ES-I3 (cell line): Measurements from ENCODE around the gene MICU1.
"Not testable (repeated sequence)": the region's sequence is repeated elsewhere in the genome, so short reads cannot be mapped to it uniquely, and the experiment has no call there.

Source experiments
- H3K36me3 ChIP-seq: 2 replicates; pipeline ENCODE4 v1.6.1; 2013; ENCODE audit warnings: mild to moderate bottlenecking, low read length, control low read depth, moderate library complexity; ENCODE audit not compliant: insufficient read depth
- H3K4me1 ChIP-seq: 2 replicates; pipeline ENCODE4 v1.6.1; 2013; ENCODE audit warnings: mild to moderate bottlenecking, control low read depth, low read length; ENCODE audit not compliant: insufficient read depth
- H3K9ac ChIP-seq: 2 replicates; pipeline ENCODE4 v1.6.1; 2013; ENCODE audit warnings: low read depth, mild to moderate bottlenecking, low read length, moderate library complexity
- H3K9me3 ChIP-seq: 2 replicates; pipeline ENCODE4 v1.6.1; 2013; ENCODE audit warnings: mild to moderate bottlenecking, low read length, moderate library complexity; ENCODE audit not compliant: control insufficient read depth, insufficient read depth

MICU1 gene

GRCh38 chr10:72648301-72648700 is 22.4 kb upstream of the MICU1 start:
- no peak overlapping the region for H3K9ac ChIP-seq
- no peaks in the 10 kb centered on the region for H3K4me1 ChIP-seq
- no peaks in the 10 kb centered on the region for H3K9me3 ChIP-seq
- H3K36me3 ChIP-seq, result no peaks in the 10 kb centered on the region

- H3K4me1 ChIP-seq, H3K36me3 ChIP-seq, H3K9ac ChIP-seq, H3K9me3 ChIP-seq: not testable (repeated sequence)
Measured at GRCh38 chr10:72646971-72647370, 21.1 kb upstream of the MICU1 start.

GRCh38 chr10:72645263-72645858 is 19.5 kb upstream of the MICU1 start:
- Histone ChIP-seq H3K9ac (no peak overlapping the region), H3K9me3 (no peaks in the 10 kb centered on the region), H3K36me3 (no peaks in the 10 kb centered on the region), H3K4me1 (no peaks in the 10 kb centered on the region)

GRCh38 chr10:72642318-72642717 is 16.4 kb upstream of the MICU1 start:
- Histone ChIP-seq H3K9me3 (0 out of 2 replicates have a peak, but pooled peaks cover under 1% of the 10 kb centered on the region), H3K4me1 (no peaks in the 10 kb centered on the region), H3K9ac (no peak overlapping the region), H3K36me3 (no peaks in the 10 kb centered on the region)

- Histone ChIP-seq H3K4me1 (no peaks in the 10 kb centered on the region), H3K36me3 (no peaks in the 10 kb centered on the region), H3K9ac (no peak overlapping the region), H3K9me3 (0 out of 2 replicates have a peak, but pooled peaks cover 4% of the 10 kb centered on the region)
Measured at GRCh38 chr10:72639441-72639873, 13.6 kb upstream of the MICU1 start.

GRCh38 chr10:72638586-72639440 is 12.9 kb upstream of the MICU1 start:
- Histone ChIP-seq H3K9me3 (0 out of 2 replicates have a peak, but pooled peaks cover 4% of the 10 kb centered on the region), H3K9ac (no peak overlapping the region), H3K4me1 (no peaks in the 10 kb centered on the region), H3K36me3 (no peaks in the 10 kb centered on the region)

- Histone ChIP-seq H3K36me3 (no peaks in the 10 kb centered on the region), H3K4me1 (no peaks in the 10 kb centered on the region), H3K9ac (no peak overlapping the region), H3K9me3 (0 out of 2 replicates have a peak, but pooled peaks cover 4% of the 10 kb centered on the region)
Measured at GRCh38 chr10:72637398-72637857, 11.5 kb upstream of the MICU1 start.

GRCh38 chr10:72630144-72630543 is 4.3 kb upstream of the MICU1 start:
- Histone ChIP-seq H3K9me3 (no peaks in the 10 kb centered on the region), H3K36me3 (no peaks in the 10 kb centered on the region), H3K9ac (no peak overlapping the region), H3K4me1 (no peaks in the 10 kb centered on the region)

- no peaks in the 10 kb centered on the region for H3K36me3 ChIP-seq
- no peaks in the 10 kb centered on the region for H3K9me3 ChIP-seq
- H3K4me1 ChIP-seq, result peaks cover 5% of the 10 kb centered on the region; the same call in 1 of the 2 replicates
- peak overlapping the region; percentile 45 for H3K9ac ChIP-seq
Measured at GRCh38 chr10:72626444-72626754, 520 bp upstream of the MICU1 start.

- no peaks in the 10 kb centered on the region for H3K9me3 ChIP-seq
- peaks cover 5% of the 10 kb centered on the region; the same call in 1 of the 2 replicates for H3K4me1 ChIP-seq
- peak overlapping the region; percentile 82 for H3K9ac ChIP-seq
- no peaks in the 10 kb centered on the region for H3K36me3 ChIP-seq
Measured at GRCh38 chr10:72625276-72625607, 637 bp downstream of the MICU1 start.

GRCh38 chr10:72622271-72622670 is 3.6 kb downstream of the MICU1 start:
- no peaks in the 10 kb centered on the region for H3K9me3 ChIP-seq
- H3K36me3 ChIP-seq, result no peaks in the 10 kb centered on the region
- H3K4me1 ChIP-seq, result peaks cover 5% of the 10 kb centered on the region; the same call in 1 of the 2 replicates
- no peak overlapping the region for H3K9ac ChIP-seq

GRCh38 chr10:72616716-72617115 is 9.2 kb downstream of the MICU1 start:
- H3K9ac ChIP-seq, result no peak overlapping the region
- no peaks in the 10 kb centered on the region for H3K36me3 ChIP-seq
- no peaks in the 10 kb centered on the region for H3K4me1 ChIP-seq
- no peaks in the 10 kb centered on the region for H3K9me3 ChIP-seq

- Histone ChIP-seq H3K9ac (no peak overlapping the region), H3K36me3 (no peaks in the 10 kb centered on the region), H3K9me3 (no peaks in the 10 kb centered on the region), H3K4me1 (no peaks in the 10 kb centered on the region)
Measured at GRCh38 chr10:72615970-72616369, 9.9 kb downstream of the MICU1 start.

GRCh38 chr10:72612203-72612826 is 13.6 kb downstream of the MICU1 start:
- Histone ChIP-seq H3K9ac (no peak overlapping the region), H3K4me1 (no peaks in the 10 kb centered on the region), H3K9me3 (no peaks in the 10 kb centered on the region)

GRCh38 chr10:72611783-72612182 is 14.1 kb downstream of the MICU1 start:
- Histone ChIP-seq H3K9me3 (no peaks in the 10 kb centered on the region), H3K4me1 (no peaks in the 10 kb centered on the region), H3K36me3 (no peaks in the 10 kb centered on the region), H3K9ac (no peak overlapping the region)

More at GRCh38 chr10:72612203-72612826, 13.6 kb downstream of the MICU1 start:
- no peaks in the 10 kb centered on the region for H3K36me3 ChIP-seq
